HG02798 (cell line): ENCODE measurements around the gene CASP14.
"Not testable (repeated sequence)": the region's sequence is repeated elsewhere in the genome, so short reads cannot be mapped to it uniquely, and the experiment has no call there.

ENCODE experiments used
- ATAC-seq: cut with Tn5 transposase; IDR thresholded peaks from one replicate; pipeline ENCODE4 v1.9.1; 2021; ENCODE audit warnings: mild to moderate bottlenecking; ENCODE audit not compliant: unreplicated experiment, poor library complexity

The CASP14 gene

GRCh38 chr19:15048885-15049541 lies at the start of gene CASP14:
Gene CASP14 (plus strand): TSS chr19:15049480. CDS start chr19:15052252, 2,772 bp downstream.
- no peak for ATAC-seq

- ATAC-seq: no peak
Observed at GRCh38 chr19:15008308-15008707, 41.0 kb upstream of the CASP14 start.

- no peak for ATAC-seq
Observed at GRCh38 chr19:15010501-15011300, 38.6 kb upstream of the CASP14 start.

- ATAC-seq: no peak
Observed at GRCh38 chr19:15014579-15014978, 34.7 kb upstream of the CASP14 start.

- ATAC-seq: no peak
Observed at GRCh38 chr19:15015946-15016542, 33.2 kb upstream of the CASP14 start.

- ATAC-seq: not testable (repeated sequence)
Observed at GRCh38 chr19:15018836-15019235, 30.4 kb upstream of the CASP14 start.

- ATAC-seq: no peak
Observed at GRCh38 chr19:15021286-15022007, 27.8 kb upstream of the CASP14 start.

GRCh38 chr19:15022752-15023151 lies 26.5 kb upstream of the CASP14 start:
- no peak for ATAC-seq

GRCh38 chr19:15025217-15025616 lies 24.1 kb upstream of the CASP14 start:
- no peak for ATAC-seq

GRCh38 chr19:15028490-15028889 lies 20.8 kb upstream of the CASP14 start:
- no peak for ATAC-seq

GRCh38 chr19:15031675-15032074 lies 17.6 kb upstream of the CASP14 start:
- no peak for ATAC-seq

GRCh38 chr19:15035795-15036311 lies 13.4 kb upstream of the CASP14 start:
- no peak for ATAC-seq

GRCh38 chr19:15037586-15037985 lies 11.7 kb upstream of the CASP14 start:
- ATAC-seq: no peak

- ATAC-seq: no peak
Observed at GRCh38 chr19:15038294-15038693, 11.0 kb upstream of the CASP14 start.

- ATAC-seq: no peak
Observed at GRCh38 chr19:15042003-15042402, 7.3 kb upstream of the CASP14 start.

GRCh38 chr19:15042826-15043225 lies 6.5 kb upstream of the CASP14 start:
- no peak for ATAC-seq

GRCh38 chr19:15045506-15045905 lies 3.8 kb upstream of the CASP14 start:
- ATAC-seq: no peak

GRCh38 chr19:15047680-15048079 lies 1.6 kb upstream of the CASP14 start:
- no peak for ATAC-seq

GRCh38 chr19:15048128-15048527 lies 1.2 kb upstream of the CASP14 start:
- no peak for ATAC-seq

GRCh38 chr19:15050639-15051038 lies 1.4 kb downstream of the CASP14 start:
- no peak for ATAC-seq

GRCh38 chr19:15062036-15062435 lies 12.8 kb downstream of the CASP14 start:
- no peak for ATAC-seq
